Retinal pigment epithelial cell (primary cell): Measurements from ENCODE around the gene DHRSX.

Source experiments
- DNase-seq: peaks from one replicate; pipeline ENCODE4 v3.0.0-alpha.2; 2010; ENCODE audit warnings: low read depth
- H3K4me3 ChIP-seq: 2 replicates; pipeline ENCODE4 v1.5.1; 2011; ENCODE audit warnings: mild to moderate bottlenecking, low read length, control low read depth, moderate library complexity
- CTCF ChIP-seq: conservative IDR thresholded peaks from 2 replicates; pipeline ENCODE4 v1.5.1; 2011; ENCODE audit warnings: low read depth, low read length, control low read depth, inconsistent platforms

DHRSX gene

GRCh38 chrX:2176733-2177132, 324.0 kb downstream of the DHRSX start:
- no peak for TF ChIP-seq CTCF
- H3K4me3 ChIP-seq: no peak overlapping the region
- DNase-seq: no peak

- no peak overlapping the region for H3K4me3 ChIP-seq
- TF ChIP-seq CTCF: no peak
- DNase-seq: no peak
Observed at GRCh38 chrX:2176274-2176673, 324.5 kb downstream of the DHRSX start.

GRCh38 chrX:2172359-2172758, 328.4 kb downstream of the DHRSX start:
- no peak overlapping the region for H3K4me3 ChIP-seq
- TF ChIP-seq CTCF: no peak
- DNase-seq: no peak
